Tibial nerve (tissue), 4 donors: ENCODE measurements around the gene APP. TPM values are rescaled to one million over a fixed set of nuclear protein-coding genes. Genes with fewer than 3 reads are reported as not detected.
A peak's percentile ranks its signal among the peaks of the same experiment; 100 is the strongest.

Experiments used
- DNase-seq, 2 donors: peaks; one replicate each; pipeline ENCODE4 v3.0.0-alpha.2; 2019; ENCODE audit warnings: low spot score in 2 of 2
- H3K27ac ChIP-seq, 4 donors: fragments of 200-600 bp; sonication (generic) in 3 of 4; one replicate each; pipeline ENCODE4 v1.5.1; 2017 to 2019; ENCODE audit warnings: mild to moderate bottlenecking in 1 of 4
- H3K27me3 ChIP-seq, 2 donors: fragments of 200-600 bp; sonication (generic) in 1 of 2; one replicate each; pipeline versions ENCODE4 v1.5.1 to v1.6.0; 2017 to 2019
- H3K36me3 ChIP-seq, 3 donors: fragments of 200-600 bp; sonication (generic); one replicate each; pipeline ENCODE4 v1.5.1; 2018 to 2019
- H3K4me1 ChIP-seq, 4 donors: fragments of 200-600 bp; sonication (generic) in 3 of 4; one replicate each; pipeline ENCODE4 v1.5.1; 2017 to 2019
- H3K4me3 ChIP-seq, 4 donors: fragments of 200-600 bp; sonication (generic) in 3 of 4; one replicate each; pipeline ENCODE4 v1.5.1; 2017 to 2019; ENCODE audit warnings: mild to moderate bottlenecking in 1 of 4, moderate library complexity in 1 of 4
- H3K9me3 ChIP-seq, 4 donors: fragments of 200-600 bp; sonication (generic) in 3 of 4; one replicate each; pipeline ENCODE4 v1.5.1; 2017 to 2019
- CTCF ChIP-seq, 5 experiments: fragments of 200-600 bp in 3 of 5; fragments of 450-650 bp in 2 of 5; sonication (generic) in 3 of 5; IDR thresholded peaks; one replicate each; pipeline ENCODE4 v1.5.1; 2016 to 2019; ENCODE audit warnings: antibody characterized with exemption in 5 of 5, mild to moderate bottlenecking in 3 of 5, moderate library complexity in 2 of 5
- EP300 ChIP-seq, 2 donors: sonication (generic); formaldehyde crosslinking; IDR thresholded peaks; one replicate each; pipeline ENCODE4 v1.6.1; 2017; ENCODE audit warnings: antibody characterized with exemption in 2 of 2, mild to moderate bottlenecking in 1 of 2
- POLR2A ChIP-seq, 2 donors: fragments of 450-650 bp; IDR thresholded peaks; one replicate each; pipeline ENCODE4 v1.6.1; 2017; ENCODE audit warnings: antibody characterized with exemption in 2 of 2, mild to moderate bottlenecking in 2 of 2, moderate library complexity in 2 of 2
- WGBS, 2 donors: methylation state at CpG; one replicate each; pipeline ENCODE4 v1.1.5; 2018; 5-methylcytosine and 5-hydroxymethylcytosine counted together
- total RNA-seq, 4 donors: library from RNA; depleted of rRNA; stranded (reverse); fragments of >200 nt; gene quantifications; one replicate each; pipeline ENCODE4 v1.1.0, GENCODE V29; 2016

APP gene
- total RNA-seq, 4 donors from 2014 or later: 271 to 327 (median 293) TPM

- no peak for DNase-seq
- Histone ChIP-seq H3K27me3 (no peaks in the 10 kb centered on the region), H3K4me1 (peaks cover 0 to 24% (median 0%) of the 10 kb centered on the region in 4 donors), H3K9me3 (no peaks in the 10 kb centered on the region), H3K36me3 (no peaks in the 10 kb centered on the region), H3K27ac (no peak overlapping the region), H3K4me3 (no peak overlapping the region)
- TF ChIP-seq POLR2A (IDR thresholded peaks at IDR 0.05): no peak
- 60 to 64% methylated on average over 2 of the region's 2 CpGs for WGBS, 2 donors
These were observed 12.8 kb downstream of the APP start for GRCh38 chr21:26157801-26158200.

- Histone ChIP-seq H3K36me3 (no peaks in the 10 kb centered on the region), H3K27me3 (no peaks in the 10 kb centered on the region), H3K4me1 (peaks cover 0 to 26% (median 0%) of the 10 kb centered on the region in 4 donors), H3K27ac (no peak overlapping the region), H3K4me3 (no peak overlapping the region), H3K9me3 (no peaks in the 10 kb centered on the region)
- 87 to 91% methylated on average over 4 of the region's 4 CpGs for WGBS, 2 donors
- no peak for TF ChIP-seq EP300 (IDR thresholded peaks at IDR 0.05)
- TF ChIP-seq CTCF (IDR thresholded peaks at IDR 0.05): no peak
- no peak for DNase-seq
These were observed 15.8 kb downstream of the APP start for GRCh38 chr21:26154753-26155152.

GRCh38 chr21:26153758-26154157 lies 16.8 kb downstream of the APP start:
- no peak for DNase-seq
- Histone ChIP-seq H3K9me3 (no peaks in the 10 kb centered on the region), H3K4me1 (peaks cover 0 to 34% (median 6%) of the 10 kb centered on the region in 4 donors), H3K36me3 (no peaks in the 10 kb centered on the region), H3K27me3 (no peaks in the 10 kb centered on the region), H3K27ac (no peak overlapping the region), H3K4me3 (no peak overlapping the region)
- TF ChIP-seq CTCF (IDR thresholded peaks at IDR 0.05): no peak
- no peak for TF ChIP-seq POLR2A (IDR thresholded peaks at IDR 0.05)
- TF ChIP-seq EP300 (IDR thresholded peaks at IDR 0.05): no peak
- WGBS, 2 donors: 40 to 46% methylated on average over 1 of the region's 1 CpG

- no peaks in the 10 kb centered on the region for H3K36me3 ChIP-seq
- TF ChIP-seq CTCF (IDR thresholded peaks at IDR 0.05) (no peak), POLR2A (IDR thresholded peaks at IDR 0.05) (no peak), EP300 (IDR thresholded peaks at IDR 0.05) (no peak)
- H3K27me3 ChIP-seq: no peaks in the 10 kb centered on the region
- H3K27ac ChIP-seq: peak overlapping the region in 2 of 4 donors; percentile 51 to 79
- no peak for DNase-seq
- peaks cover 0 to 48% (median 13%) of the 10 kb centered on the region in 4 donors for H3K4me1 ChIP-seq
- H3K4me3 ChIP-seq: no peak overlapping the region
- no peaks in the 10 kb centered on the region for H3K9me3 ChIP-seq
These were observed 21.7 kb downstream of the APP start for GRCh38 chr21:26148840-26149354.

GRCh38 chr21:26148071-26148839 lies 22.3 kb downstream of the APP start:
- Histone ChIP-seq H3K27me3 (no peaks in the 10 kb centered on the region), H3K4me3 (no peak overlapping the region), H3K36me3 (no peaks in the 10 kb centered on the region), H3K9me3 (no peaks in the 10 kb centered on the region), H3K27ac (peak overlapping the region in 3 of 4 donors; percentile 6 to 79 (median 51)), H3K4me1 (peaks cover 0 to 49% (median 13%) of the 10 kb centered on the region in 4 donors)
- DNase-seq: no peak
- 17 to 21% methylated on average over 3 of the region's 3 CpGs for WGBS, 2 donors
- TF ChIP-seq EP300 (IDR thresholded peaks at IDR 0.05): no peak
- TF ChIP-seq CTCF (IDR thresholded peaks at IDR 0.05): no peak
